ENCODE data around the gene PCBP2.
A peak's percentile ranks its signal among the peaks of the same experiment; 100 is the strongest.

PCBP2 gene

GRCh38 chr12:53472056-53472582, 20.2 kb downstream of the PCBP2 start:
- no peak for DNase-seq (ENCODE audit: low read depth)

- DNase-seq (ENCODE audit: low read depth): peak; percentile 61
Observed at GRCh38 chr12:53474077-53474476, 22.2 kb downstream of the PCBP2 start.

- DNase-seq (ENCODE audit: low read depth): no peak
Observed at GRCh38 chr12:53474819-53475218, 22.9 kb downstream of the PCBP2 start.

GRCh38 chr12:53476769-53477209, 24.9 kb downstream of the PCBP2 start:
- peak; percentile 46 for DNase-seq (ENCODE audit: low read depth)

GRCh38 chr12:53478865-53479264, 27.0 kb downstream of the PCBP2 start:
- peak; percentile 27 for DNase-seq (ENCODE audit: low read depth)

GRCh38 chr12:53479331-53479730, 27.4 kb downstream of the PCBP2 start:
- DNase-seq (ENCODE audit: low read depth): no peak

GRCh38 chr12:53480491-53481442, 28.9 kb downstream of the PCBP2 start:
- no peak for DNase-seq (ENCODE audit: low read depth)

GRCh38 chr12:53481458-53481857, 29.6 kb downstream of the PCBP2 start:
- peak; percentile 81 for DNase-seq (ENCODE audit: low read depth)

GRCh38 chr12:53481939-53482586, 30.2 kb downstream of the PCBP2 start:
- DNase-seq (ENCODE audit: low read depth): peak; percentile 38

- DNase-seq (ENCODE audit: low read depth): no peak
Observed at GRCh38 chr12:53482626-53483168, 30.8 kb downstream of the PCBP2 start.

- DNase-seq (ENCODE audit: low read depth): no peak
Observed at GRCh38 chr12:53483225-53483978, 31.5 kb downstream of the PCBP2 start.

- peak; percentile 23 for DNase-seq (ENCODE audit: low read depth)
Observed at GRCh38 chr12:53483979-53484377, 32.1 kb downstream of the PCBP2 start.

- DNase-seq (ENCODE audit: low read depth): no peak
Observed at GRCh38 chr12:53484686-53485575, 33.0 kb downstream of the PCBP2 start.

- no peak for DNase-seq (ENCODE audit: low read depth)
Observed at GRCh38 chr12:53485955-53486735, 34.2 kb downstream of the PCBP2 start.

- DNase-seq (ENCODE audit: low read depth): no peak
Observed at GRCh38 chr12:53486736-53487487, 35.0 kb downstream of the PCBP2 start.

- no peak for DNase-seq (ENCODE audit: low read depth)
Observed at GRCh38 chr12:53489242-53489864, 37.5 kb downstream of the PCBP2 start.

- no peak for DNase-seq (ENCODE audit: low read depth)
Observed at GRCh38 chr12:53492188-53492587, 40.3 kb downstream of the PCBP2 start.

GRCh38 chr12:53492830-53493609, 41.1 kb downstream of the PCBP2 start:
- DNase-seq (ENCODE audit: low read depth): peak; percentile 79

All from amniotic epithelial cell (primary cell).